ENCODE data around the gene SLC2A9.

Gene SLC2A9

GRCh38 chr4:9895333-9895705 is 126.0 kb downstream of the SLC2A9 start:
- H3K4me3 ChIP-seq (replicated peaks in 1 of 2; ENCODE audit: low read depth in 2 of 2, low read length in 2 of 2), result no peak overlapping the region
- TF ChIP-seq, protein P1, sequence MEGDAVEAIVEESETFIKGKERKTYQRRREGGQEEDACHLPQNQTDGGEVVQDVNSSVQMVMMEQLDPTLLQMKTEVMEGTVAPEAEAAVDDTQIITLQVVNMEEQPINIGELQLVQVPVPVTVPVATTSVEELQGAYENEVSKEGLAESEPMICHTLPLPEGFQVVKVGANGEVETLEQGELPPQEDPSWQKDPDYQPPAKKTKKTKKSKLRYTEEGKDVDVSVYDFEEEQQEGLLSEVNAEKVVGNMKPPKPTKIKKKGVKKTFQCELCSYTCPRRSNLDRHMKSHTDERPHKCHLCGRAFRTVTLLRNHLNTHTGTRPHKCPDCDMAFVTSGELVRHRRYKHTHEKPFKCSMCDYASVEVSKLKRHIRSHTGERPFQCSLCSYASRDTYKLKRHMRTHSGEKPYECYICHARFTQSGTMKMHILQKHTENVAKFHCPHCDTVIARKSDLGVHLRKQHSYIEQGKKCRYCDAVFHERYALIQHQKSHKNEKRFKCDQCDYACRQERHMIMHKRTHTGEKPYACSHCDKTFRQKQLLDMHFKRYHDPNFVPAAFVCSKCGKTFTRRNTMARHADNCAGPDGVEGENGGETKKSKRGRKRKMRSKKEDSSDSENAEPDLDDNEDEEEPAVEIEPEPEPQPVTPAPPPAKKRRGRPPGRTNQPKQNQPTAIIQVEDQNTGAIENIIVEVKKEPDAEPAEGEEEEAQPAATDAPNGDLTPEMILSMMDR (IDR thresholded peaks at IDR 0.05; ENCODE audit: low read depth, low read length), result no peak
- DNase-seq (ENCODE audit: low read depth in 2 of 2), result no peak

DNA sequence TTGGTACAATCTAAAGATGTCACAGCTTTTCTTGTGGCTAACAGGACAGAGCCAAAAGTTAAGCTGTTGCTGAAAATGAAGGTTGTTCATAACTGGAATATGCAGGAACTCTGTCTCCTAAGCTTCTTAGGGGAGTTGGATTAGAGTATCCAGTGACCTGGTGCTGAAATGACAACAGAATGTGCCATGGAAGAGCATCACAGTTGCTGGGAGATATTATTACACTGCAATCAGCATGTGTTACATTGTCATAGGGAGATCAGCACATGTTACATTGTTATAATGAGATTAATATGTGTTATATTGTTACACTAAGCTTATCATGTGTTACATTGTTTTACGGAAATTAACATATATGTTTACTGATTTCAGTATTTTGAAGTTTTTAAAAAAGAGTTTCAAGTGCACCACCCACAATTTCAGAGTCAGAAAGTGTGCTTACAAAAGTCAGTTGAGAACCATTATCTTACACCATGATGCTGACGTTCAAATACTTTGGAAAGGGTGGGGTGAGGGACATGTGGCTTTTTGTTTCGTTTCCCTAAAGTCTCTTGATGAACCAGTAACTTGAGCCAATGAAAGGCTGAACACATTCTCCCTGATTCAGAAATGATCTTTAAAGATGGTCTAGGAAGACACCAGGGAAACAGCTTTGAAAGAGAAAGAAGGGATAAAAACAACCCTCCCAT is 126.5 kb downstream of the SLC2A9 start:
- H3K4me3 ChIP-seq (replicated peaks in 1 of 2; ENCODE audit: low read depth in 2 of 2, low read length in 2 of 2), result no peak overlapping the region
- no peak for DNase-seq (ENCODE audit: low read depth in 2 of 2)
- TF ChIP-seq, protein P1 (IDR thresholded peaks at IDR 0.05; ENCODE audit: low read depth, low read length), result no peak

DNA sequence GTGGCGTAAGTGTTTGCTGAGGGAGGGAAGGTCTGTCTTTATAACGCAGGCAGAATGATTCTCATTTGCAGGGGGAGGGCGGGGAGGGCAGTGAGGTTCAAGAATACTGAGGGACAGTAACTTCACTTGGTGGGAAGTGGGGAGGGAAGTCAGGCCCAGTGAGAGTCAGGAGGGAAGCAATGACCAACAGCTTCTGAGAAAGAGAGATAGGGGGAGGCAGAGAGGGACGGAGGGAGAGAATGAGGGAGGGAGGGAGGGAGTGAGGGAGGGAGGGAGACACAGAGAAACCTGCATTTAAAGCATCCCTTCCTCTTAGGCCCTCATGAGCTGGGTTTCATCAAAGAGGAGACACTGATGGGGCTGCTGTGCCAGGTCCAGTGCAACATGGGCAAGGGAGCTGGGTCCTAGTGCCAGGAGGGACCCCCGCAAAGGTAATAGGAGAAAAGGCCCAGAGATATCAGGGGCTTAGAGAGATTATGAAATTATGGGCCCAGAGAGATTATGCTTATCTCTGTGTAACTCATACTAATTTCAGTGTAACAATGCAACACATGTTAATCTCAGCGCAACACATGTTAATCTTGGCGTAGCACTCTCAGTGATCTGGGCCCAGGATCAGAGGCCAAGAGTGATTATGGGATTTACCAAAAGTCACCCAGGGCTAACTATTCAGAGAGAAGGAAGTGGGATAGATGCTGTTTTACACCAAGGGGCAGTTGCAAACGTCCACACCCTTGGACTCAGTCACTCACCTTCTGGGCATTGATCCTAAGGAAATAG is 127.8 kb downstream of the SLC2A9 start:
- DNase-seq (ENCODE audit: low read depth in 2 of 2), result no peak
- TF ChIP-seq, protein P1 (IDR thresholded peaks at IDR 0.05; ENCODE audit: low read depth, low read length), result no peak
- no peak overlapping the region for H3K4me3 ChIP-seq (replicated peaks in 1 of 2; ENCODE audit: low read depth in 2 of 2, low read length in 2 of 2)

GRCh38 chr4:9891740-9892139 is 129.6 kb downstream of the SLC2A9 start:
- no peak for DNase-seq (ENCODE audit: low read depth in 2 of 2)
- H3K4me3 ChIP-seq (replicated peaks in 1 of 2; ENCODE audit: low read depth in 2 of 2, low read length in 2 of 2), result no peak overlapping the region
- TF ChIP-seq, protein P1 (IDR thresholded peaks at IDR 0.05; ENCODE audit: low read depth, low read length), result no peak

- TF ChIP-seq, protein P1 (IDR thresholded peaks at IDR 0.05; ENCODE audit: low read depth, low read length), result no peak
- no peak for DNase-seq (ENCODE audit: low read depth in 2 of 2)
- no peak overlapping the region for H3K4me3 ChIP-seq (replicated peaks in 1 of 2; ENCODE audit: low read depth in 2 of 2, low read length in 2 of 2)
Measured at GRCh38 chr4:9891056-9891455, 130.2 kb downstream of the SLC2A9 start.

DNA sequence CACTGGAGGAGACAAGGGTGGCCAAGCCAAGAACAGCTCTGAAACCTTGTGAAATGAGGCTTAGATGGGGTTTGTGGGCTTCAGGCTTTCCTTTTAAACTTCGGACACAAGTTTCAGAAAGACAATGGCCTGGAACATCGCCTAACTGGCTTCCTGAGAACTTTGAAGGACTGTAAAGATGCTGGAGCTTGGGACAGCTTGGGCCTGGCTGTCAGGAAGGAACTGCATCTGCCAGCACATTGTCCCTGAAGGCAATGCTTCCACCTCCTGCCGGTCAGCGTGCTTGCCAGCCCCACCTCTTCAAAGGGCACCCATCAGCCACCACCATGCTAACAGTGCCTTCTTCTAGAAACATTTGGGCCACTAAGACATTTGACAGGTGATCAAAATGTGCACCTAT is 132.0 kb downstream of the SLC2A9 start:
- TF ChIP-seq, protein P1 (IDR thresholded peaks at IDR 0.05; ENCODE audit: low read depth, low read length), result no peak
- no peak overlapping the region for H3K4me3 ChIP-seq (replicated peaks in 1 of 2; ENCODE audit: low read depth in 2 of 2, low read length in 2 of 2)
- no peak for DNase-seq (ENCODE audit: low read depth in 2 of 2)
